Measurements from ENCODE around the gene FNDC1.

FNDC1 gene

DNA sequence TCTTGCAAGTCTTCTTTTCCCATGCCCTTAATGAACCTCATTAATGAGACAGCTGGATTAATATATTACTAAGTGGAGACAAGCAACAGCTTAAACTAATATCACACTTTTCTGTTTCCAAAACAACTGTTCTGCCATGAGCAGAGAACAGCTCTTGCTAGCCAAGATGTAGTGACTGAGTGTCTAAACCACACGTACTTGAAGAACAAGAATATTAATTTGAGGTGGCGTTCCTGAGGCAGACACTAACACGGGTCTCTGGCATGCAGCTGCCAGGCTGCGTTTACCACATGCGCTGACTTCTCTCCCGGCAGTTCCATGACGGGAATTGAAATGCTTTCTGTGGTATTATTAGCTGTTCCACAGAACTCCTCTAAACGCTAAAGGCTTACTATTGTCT, 80.6 kb downstream of the FNDC1 start:
- TF ChIP-seq FOXP2 (optimal IDR thresholded peaks at IDR 0.05; ENCODE audit: borderline replicate concordance, extremely low read depth, extremely low read length, insufficient read depth) = no peak

DNA sequence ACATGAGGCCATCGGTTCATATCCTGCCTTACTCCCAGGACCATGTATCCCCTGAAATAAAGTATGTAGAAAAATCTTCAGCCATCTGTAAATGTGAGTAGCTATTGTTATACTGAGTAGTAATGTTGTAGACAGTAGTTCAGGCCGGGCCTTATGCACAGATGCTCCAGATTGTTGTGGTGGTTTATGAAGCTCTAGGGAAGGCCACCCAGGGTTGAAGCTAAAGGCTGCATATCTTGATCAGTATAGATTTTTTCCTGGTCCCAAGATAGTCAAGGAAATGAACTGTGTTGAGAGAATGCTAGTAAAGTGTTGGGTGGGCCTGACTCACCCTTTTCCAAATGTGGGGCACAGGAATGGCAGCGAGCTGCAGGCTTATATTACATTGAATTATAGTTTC, 81.4 kb downstream of the FNDC1 start:
- TF ChIP-seq TAF1 (IDR thresholded peaks at IDR 0.05; ENCODE audit: borderline replicate concordance, insufficient read depth, low read length) (no peak), POLR2AphosphoS5 (IDR thresholded peaks at IDR 0.05; ENCODE audit: low read depth, low read length) (no peak), FOXP2 (optimal IDR thresholded peaks at IDR 0.05; ENCODE audit: borderline replicate concordance, extremely low read depth, extremely low read length, insufficient read depth) (no peak), SIN3A (IDR thresholded peaks at IDR 0.05; ENCODE audit: borderline replicate concordance, insufficient read depth, low read length) (no peak)
- TF ChIP-seq, protein P1, sequence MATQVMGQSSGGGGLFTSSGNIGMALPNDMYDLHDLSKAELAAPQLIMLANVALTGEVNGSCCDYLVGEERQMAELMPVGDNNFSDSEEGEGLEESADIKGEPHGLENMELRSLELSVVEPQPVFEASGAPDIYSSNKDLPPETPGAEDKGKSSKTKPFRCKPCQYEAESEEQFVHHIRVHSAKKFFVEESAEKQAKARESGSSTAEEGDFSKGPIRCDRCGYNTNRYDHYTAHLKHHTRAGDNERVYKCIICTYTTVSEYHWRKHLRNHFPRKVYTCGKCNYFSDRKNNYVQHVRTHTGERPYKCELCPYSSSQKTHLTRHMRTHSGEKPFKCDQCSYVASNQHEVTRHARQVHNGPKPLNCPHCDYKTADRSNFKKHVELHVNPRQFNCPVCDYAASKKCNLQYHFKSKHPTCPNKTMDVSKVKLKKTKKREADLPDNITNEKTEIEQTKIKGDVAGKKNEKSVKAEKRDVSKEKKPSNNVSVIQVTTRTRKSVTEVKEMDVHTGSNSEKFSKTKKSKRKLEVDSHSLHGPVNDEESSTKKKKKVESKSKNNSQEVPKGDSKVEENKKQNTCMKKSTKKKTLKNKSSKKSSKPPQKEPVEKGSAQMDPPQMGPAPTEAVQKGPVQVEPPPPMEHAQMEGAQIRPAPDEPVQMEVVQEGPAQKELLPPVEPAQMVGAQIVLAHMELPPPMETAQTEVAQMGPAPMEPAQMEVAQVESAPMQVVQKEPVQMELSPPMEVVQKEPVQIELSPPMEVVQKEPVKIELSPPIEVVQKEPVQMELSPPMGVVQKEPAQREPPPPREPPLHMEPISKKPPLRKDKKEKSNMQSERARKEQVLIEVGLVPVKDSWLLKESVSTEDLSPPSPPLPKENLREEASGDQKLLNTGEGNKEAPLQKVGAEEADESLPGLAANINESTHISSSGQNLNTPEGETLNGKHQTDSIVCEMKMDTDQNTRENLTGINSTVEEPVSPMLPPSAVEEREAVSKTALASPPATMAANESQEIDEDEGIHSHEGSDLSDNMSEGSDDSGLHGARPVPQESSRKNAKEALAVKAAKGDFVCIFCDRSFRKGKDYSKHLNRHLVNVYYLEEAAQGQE (IDR thresholded peaks at IDR 0.05; ENCODE audit: insufficient read depth in 1 of 2, low read depth in 2 of 2, low read length in 2 of 2) = no peak

DNA sequence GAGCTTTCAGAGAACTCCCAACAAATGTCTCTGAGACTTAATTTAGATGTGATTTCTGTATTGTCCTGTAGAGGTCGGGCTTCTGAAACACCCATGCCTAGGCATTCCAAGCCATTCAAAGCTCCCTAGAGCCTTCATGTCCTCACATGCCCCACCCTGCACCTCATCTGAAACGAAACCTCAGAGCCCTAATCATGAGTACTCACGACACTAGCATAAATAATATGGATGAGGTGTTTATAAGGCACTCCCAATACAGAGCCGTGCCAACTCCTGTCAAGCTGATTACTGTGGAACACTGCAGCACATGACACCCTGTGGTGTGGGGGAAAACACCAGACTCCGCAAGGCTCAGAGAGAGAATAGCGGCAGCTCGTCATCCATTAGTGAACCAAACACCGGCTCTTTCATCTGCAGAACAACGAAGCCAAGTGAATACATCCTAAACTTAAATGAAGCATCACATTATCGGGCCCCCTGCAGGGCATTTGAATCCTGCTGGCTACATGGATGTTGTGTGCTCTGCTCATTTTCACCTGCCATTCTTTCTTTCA, 83.8 kb downstream of the FNDC1 start:
- TF ChIP-seq, protein P1 (IDR thresholded peaks at IDR 0.05; ENCODE audit: insufficient read depth in 1 of 2, low read depth in 2 of 2, low read length in 2 of 2) = no peak
- TF ChIP-seq FOXP2 (optimal IDR thresholded peaks at IDR 0.05; ENCODE audit: borderline replicate concordance, extremely low read depth, extremely low read length, insufficient read depth) = no peak
- no peak for TF ChIP-seq TAF1 (IDR thresholded peaks at IDR 0.05; ENCODE audit: borderline replicate concordance, insufficient read depth, low read length)
- TF ChIP-seq POLR2AphosphoS5 (IDR thresholded peaks at IDR 0.05; ENCODE audit: low read depth, low read length) = no peak
- TF ChIP-seq SIN3A (IDR thresholded peaks at IDR 0.05; ENCODE audit: borderline replicate concordance, insufficient read depth, low read length) = no peak

DNA sequence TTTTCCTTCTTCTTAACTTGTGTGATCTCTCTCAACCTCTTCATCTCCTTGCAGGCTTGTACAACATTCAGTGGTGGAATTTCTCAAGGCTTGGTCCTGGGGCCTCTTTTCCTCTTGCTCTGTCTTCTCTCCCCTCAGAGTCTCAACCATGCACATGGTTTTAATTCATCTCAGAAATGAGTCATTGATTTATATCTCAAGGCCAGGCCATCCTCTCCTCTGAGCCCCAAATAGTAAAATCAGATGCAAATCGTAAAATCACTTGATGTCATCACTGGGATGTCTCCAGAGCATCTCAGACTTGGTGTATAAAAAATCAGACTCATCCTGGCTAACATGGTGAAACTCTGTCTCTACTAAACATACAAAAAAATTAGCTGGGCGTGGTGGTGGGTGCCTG, 85.0 kb downstream of the FNDC1 start:
- TF ChIP-seq POLR2AphosphoS5 (IDR thresholded peaks at IDR 0.05; ENCODE audit: low read depth, low read length) = no peak

DNA sequence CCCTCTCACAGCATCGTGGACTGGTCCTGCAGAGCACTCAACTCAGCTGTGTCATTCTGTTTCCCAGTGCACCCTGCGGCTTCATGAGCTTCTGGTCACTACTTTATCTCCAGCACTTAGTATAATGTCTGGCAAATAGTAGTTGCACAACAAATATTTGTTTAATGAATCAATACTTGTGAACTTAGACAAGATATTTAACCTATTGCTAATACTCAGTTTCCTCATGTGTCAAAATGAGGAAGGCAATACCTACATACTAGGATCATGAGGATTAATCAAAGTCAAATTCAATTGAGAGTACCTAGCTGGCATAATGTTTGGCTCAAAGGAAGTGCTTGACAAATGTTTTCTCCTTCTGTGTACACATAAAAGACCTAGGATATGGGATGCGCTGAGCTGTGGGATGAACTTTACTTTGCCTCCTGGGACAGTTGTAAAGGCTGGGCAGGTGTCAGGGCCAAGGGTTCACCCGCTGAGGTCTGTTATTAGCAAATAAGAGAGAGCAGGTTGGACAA, 86.3 kb downstream of the FNDC1 start:
- TF ChIP-seq, protein P1 (IDR thresholded peaks at IDR 0.05; ENCODE audit: insufficient read depth in 1 of 2, low read depth in 2 of 2, low read length in 2 of 2) = no peak
- no peak for TF ChIP-seq TAF1 (IDR thresholded peaks at IDR 0.05; ENCODE audit: borderline replicate concordance, insufficient read depth, low read length)
- TF ChIP-seq FOXP2 (optimal IDR thresholded peaks at IDR 0.05; ENCODE audit: borderline replicate concordance, extremely low read depth, extremely low read length, insufficient read depth) = no peak
- no peak for TF ChIP-seq SIN3A (IDR thresholded peaks at IDR 0.05; ENCODE audit: borderline replicate concordance, insufficient read depth, low read length)
- TF ChIP-seq POLR2AphosphoS5 (IDR thresholded peaks at IDR 0.05; ENCODE audit: low read depth, low read length) = no peak

DNA sequence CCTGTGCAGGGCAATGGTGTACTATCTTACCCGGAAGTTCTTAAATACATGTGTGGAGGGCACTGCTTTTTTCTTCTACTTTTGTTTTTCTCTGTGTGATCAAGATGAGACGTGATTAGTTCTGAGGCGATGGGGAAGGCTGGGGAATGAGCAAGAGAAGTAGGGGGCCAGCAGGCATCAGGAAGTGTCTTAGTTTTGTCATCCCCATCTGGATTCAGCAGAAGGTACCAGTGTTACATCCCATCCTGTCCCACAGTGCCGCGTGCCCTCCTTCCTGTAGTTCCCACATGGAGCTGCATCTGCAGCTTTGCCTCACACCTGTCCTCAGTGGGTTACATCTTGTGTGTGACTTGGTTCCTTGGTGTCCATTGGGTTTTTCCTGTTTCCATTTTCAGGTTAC, 86.9 kb downstream of the FNDC1 start:
- TF ChIP-seq TAF1 (IDR thresholded peaks at IDR 0.05; ENCODE audit: borderline replicate concordance, insufficient read depth, low read length) (no peak), SIN3A (IDR thresholded peaks at IDR 0.05; ENCODE audit: borderline replicate concordance, insufficient read depth, low read length) (no peak), POLR2AphosphoS5 (IDR thresholded peaks at IDR 0.05; ENCODE audit: low read depth, low read length) (no peak), FOXP2 (optimal IDR thresholded peaks at IDR 0.05; ENCODE audit: borderline replicate concordance, extremely low read depth, extremely low read length, insufficient read depth) (no peak)
- TF ChIP-seq, protein P1 (IDR thresholded peaks at IDR 0.05; ENCODE audit: insufficient read depth in 1 of 2, low read depth in 2 of 2, low read length in 2 of 2) = no peak

All from PFSK-1 (cell line).